Measurements from ENCODE around the gene FMO4. TPM values are rescaled to one million over a fixed set of nuclear protein-coding genes. Genes with fewer than 3 reads are reported as not detected.
"Not testable (repeated sequence)": the region's sequence is repeated elsewhere in the genome, so short reads cannot be mapped to it uniquely, and the experiment has no call there.

Gene FMO4
- total RNA-seq, 4 donors from 2014 or later, result 1.2 to 3.2 (median 1.7) TPM

DNA sequence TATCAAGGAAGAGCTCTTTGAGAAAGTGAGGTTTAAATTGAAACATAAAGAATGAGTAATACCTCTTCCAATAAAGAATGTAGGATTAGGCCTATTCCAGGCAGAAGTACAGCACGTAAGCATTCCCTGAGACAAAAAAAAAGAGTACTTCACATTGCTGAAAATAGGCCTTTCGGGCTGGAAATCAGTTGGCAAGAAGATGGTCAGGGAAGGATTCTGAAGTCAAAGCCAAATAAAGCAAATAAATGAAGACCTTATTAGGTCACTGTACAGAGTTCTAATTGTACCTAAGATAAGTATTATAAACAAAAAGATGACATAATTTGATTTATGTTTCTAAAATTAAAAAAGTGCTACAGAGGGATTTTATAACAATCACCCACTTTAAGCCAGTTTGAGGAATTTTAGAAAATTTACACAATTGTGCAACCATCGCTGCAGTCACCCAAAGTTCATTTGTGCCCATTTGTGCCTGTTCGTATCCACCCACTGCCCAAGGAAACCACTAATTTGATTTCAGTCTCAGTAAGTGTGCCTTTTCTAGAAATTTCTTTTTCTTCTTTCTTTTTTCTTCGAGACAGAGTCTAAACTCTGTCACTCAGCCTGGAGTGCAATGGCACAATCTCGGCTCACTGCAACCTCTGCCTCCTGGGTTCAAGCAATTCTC lies 58.6 kb downstream of the FMO4 start:
- 49% methylated on average over 6 of the region's 6 CpGs for WGBS
- Histone ChIP-seq H3K9me3 (no peaks in the 10 kb centered on the region), H3K36me3 (no peaks in the 10 kb centered on the region), H3K27me3 (no peaks in the 10 kb centered on the region), H3K4me3 (no peak overlapping the region), H3K27ac (replicated peaks in 1 of 4) (peak overlapping the region in 1 of 4 donors; percentile 64), H3K4me1 (peaks cover 7 to 16% (median 9%) of the 10 kb centered on the region in 4 donors)
- no peak for DNase-seq (ENCODE audit: extremely low spot score)
- TF ChIP-seq POLR2AphosphoS5 (IDR thresholded peaks at IDR 0.05) (no peak), EP300 (IDR thresholded peaks at IDR 0.05) (no peak), POLR2A (IDR thresholded peaks at IDR 0.05; ENCODE audit: low read depth) (no peak)
- TF ChIP-seq, protein P1, sequence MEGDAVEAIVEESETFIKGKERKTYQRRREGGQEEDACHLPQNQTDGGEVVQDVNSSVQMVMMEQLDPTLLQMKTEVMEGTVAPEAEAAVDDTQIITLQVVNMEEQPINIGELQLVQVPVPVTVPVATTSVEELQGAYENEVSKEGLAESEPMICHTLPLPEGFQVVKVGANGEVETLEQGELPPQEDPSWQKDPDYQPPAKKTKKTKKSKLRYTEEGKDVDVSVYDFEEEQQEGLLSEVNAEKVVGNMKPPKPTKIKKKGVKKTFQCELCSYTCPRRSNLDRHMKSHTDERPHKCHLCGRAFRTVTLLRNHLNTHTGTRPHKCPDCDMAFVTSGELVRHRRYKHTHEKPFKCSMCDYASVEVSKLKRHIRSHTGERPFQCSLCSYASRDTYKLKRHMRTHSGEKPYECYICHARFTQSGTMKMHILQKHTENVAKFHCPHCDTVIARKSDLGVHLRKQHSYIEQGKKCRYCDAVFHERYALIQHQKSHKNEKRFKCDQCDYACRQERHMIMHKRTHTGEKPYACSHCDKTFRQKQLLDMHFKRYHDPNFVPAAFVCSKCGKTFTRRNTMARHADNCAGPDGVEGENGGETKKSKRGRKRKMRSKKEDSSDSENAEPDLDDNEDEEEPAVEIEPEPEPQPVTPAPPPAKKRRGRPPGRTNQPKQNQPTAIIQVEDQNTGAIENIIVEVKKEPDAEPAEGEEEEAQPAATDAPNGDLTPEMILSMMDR (IDR thresholded peaks at IDR 0.05), result no peak
- intact Hi-C loops (cut with DNase I), result no loop called here

DNA sequence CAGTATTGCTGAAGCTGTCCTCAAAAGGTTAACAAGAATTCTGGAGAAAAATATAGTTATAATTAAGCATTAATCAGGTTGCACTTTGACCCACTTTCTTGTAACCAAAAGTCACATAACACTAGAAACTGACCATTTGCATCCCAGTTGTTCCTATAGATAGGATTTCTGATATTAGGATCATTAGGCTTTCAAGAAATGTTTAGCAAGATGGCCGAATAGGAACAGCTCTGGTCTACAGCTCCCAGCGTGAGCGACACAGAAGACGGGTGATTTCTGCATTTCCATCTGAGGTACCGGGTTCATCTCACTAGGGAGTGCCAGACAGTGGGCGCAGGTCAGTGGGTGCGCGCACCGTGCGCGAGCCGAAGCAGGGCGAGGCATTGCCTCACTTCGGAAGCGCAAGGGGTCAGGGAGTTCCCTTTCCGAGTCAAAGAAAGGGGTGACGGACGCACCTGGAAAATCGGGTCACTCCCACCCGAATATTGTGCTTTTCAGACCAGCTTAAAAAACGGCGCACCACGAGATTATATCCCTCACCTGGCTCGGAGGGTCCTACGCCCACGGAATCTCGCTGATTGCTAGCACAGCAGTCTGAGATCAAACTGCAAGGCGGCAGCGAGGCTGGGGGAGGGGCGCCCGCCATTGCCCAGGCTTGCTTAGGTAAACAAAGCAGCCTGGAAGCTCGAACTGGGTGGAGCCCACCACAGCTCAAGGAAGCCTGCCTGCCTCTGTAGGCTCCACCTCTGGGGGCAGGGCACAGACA lies 59.6 kb downstream of the FMO4 start:
- H3K4me1 ChIP-seq, result peaks cover 7 to 16% (median 9%) of the 10 kb centered on the region in 4 donors
- H3K9me3 ChIP-seq; H3K4me3 ChIP-seq; H3K27me3 ChIP-seq; H3K36me3 ChIP-seq; DNase-seq (ENCODE audit: extremely low spot score); intact Hi-C loops (cut with DNase I): not testable (repeated sequence)
- 80% methylated on average over 29 of the region's 32 CpGs for WGBS
- peak overlapping the region in 1 of 4 donors; percentile 21 for H3K27ac ChIP-seq (replicated peaks in 1 of 4)

DNA sequence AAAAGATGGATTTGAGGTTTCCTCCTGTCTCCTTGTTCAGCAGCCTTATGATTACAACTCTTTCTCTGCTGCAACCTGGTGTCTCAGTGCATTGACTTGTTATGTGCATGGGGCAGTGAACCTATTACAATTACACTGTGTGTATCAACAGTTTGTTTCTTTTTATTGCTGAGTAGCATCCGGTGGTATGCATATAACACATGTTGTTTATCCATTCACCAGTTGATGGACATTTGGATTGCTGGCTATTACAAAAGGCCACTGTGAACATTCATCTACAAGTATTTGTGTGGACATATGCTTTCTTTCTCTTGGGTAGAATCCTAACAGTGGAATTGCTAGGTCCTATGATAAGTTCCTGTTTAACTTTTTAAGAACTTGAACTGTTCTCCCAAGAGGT lies 65.9 kb downstream of the FMO4 start:
- H3K27me3 ChIP-seq, result no peaks in the 10 kb centered on the region
- intact Hi-C loops (cut with DNase I), result no loop called here
- no peak overlapping the region for H3K4me3 ChIP-seq
- DNase-seq (ENCODE audit: extremely low spot score), result no peak
- H3K36me3 ChIP-seq, result no peaks in the 10 kb centered on the region
- H3K4me1 ChIP-seq, result no peaks in the 10 kb centered on the region
- no peaks in the 10 kb centered on the region for H3K9me3 ChIP-seq
- 95% methylated on average over 1 of the region's 1 CpG for WGBS
- TF ChIP-seq EP300 (IDR thresholded peaks at IDR 0.05) (no peak), POLR2AphosphoS5 (IDR thresholded peaks at IDR 0.05) (no peak), POLR2A (IDR thresholded peaks at IDR 0.05; ENCODE audit: low read depth) (no peak)
- TF ChIP-seq, protein P1 (IDR thresholded peaks at IDR 0.05), result no peak
- H3K27ac ChIP-seq (replicated peaks in 1 of 4), result no peak overlapping the region

DNA sequence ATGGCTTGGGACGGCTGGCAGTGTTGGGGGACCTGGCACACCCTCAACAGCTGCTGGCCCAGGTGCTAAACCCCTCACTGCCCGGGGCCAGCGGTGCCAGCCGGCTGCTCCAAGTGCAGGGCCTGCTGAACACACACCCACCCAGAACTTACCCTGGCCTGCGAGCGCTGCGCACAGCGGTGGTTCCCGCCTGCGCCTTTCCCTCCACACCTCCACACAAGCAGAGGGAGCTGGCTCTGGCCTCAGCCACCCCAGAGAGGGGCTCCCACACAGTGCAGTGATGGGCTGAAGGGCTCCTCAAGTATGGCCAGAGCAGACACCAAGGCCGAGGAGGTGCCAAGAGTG lies 67.9 kb downstream of the FMO4 start:
- intact Hi-C loops (cut with DNase I), result no loop called here
- WGBS, result 69% methylated on average over 3 of the region's 11 CpGs

DNA sequence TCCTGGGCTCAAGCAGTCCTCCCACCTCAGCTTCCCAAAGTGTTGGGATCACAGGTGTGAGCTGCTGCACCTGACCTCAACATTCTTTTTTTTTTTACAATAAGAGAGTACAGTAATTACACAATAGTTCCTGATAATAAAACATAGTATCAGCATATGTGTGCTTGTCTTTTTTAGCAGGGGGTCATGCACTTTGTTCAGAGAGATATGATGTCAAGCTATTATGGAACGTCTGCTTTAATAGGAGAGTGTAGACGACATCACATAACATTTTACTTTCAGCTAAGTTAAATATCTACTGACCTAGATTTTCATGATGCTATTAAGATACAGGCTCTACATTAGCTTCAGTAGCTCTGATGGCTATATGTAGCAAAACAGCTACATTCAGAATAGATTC lies 70.5 kb downstream of the FMO4 start:
- intact Hi-C loops (cut with DNase I), result no loop called here
- whole genome bisulfite sequencing, result 43% methylated on average over 2 of the region's 2 CpGs
- Histone ChIP-seq H3K4me3 (no peak overlapping the region), H3K9me3 (no peaks in the 10 kb centered on the region), H3K36me3 (no peaks in the 10 kb centered on the region), H3K27ac (replicated peaks in 1 of 4) (no peak overlapping the region), H3K27me3 (no peaks in the 10 kb centered on the region), H3K4me1 (no peaks in the 10 kb centered on the region)
- DNase-seq (ENCODE audit: extremely low spot score), result no peak
- TF ChIP-seq POLR2A (IDR thresholded peaks at IDR 0.05; ENCODE audit: low read depth) (no peak), POLR2AphosphoS5 (IDR thresholded peaks at IDR 0.05) (no peak), EP300 (IDR thresholded peaks at IDR 0.05) (no peak)
- TF ChIP-seq, protein P1 (IDR thresholded peaks at IDR 0.05), result no peak

More for the DNA sequence above, 67.9 kb downstream of the FMO4 start:
- no peak for DNase-seq (ENCODE audit: extremely low spot score)
- Histone ChIP-seq H3K27ac (replicated peaks in 1 of 4) (no peak overlapping the region), H3K36me3 (no peaks in the 10 kb centered on the region), H3K27me3 (no peaks in the 10 kb centered on the region), H3K9me3 (no peaks in the 10 kb centered on the region), H3K4me1 (no peaks in the 10 kb centered on the region), H3K4me3 (no peak overlapping the region)
- TF ChIP-seq, protein P1 (IDR thresholded peaks at IDR 0.05), result no peak
- TF ChIP-seq EP300 (IDR thresholded peaks at IDR 0.05) (no peak), POLR2A (IDR thresholded peaks at IDR 0.05; ENCODE audit: low read depth) (no peak), POLR2AphosphoS5 (IDR thresholded peaks at IDR 0.05) (no peak)

Data from esophagus muscularis mucosa (tissue), 4 donors.